NCI-H1436 treated with DMSO at 0.1 percent for 48 hours (cell line): ENCODE results near the gene PTPRN2.
"Not testable (repeated sequence)": the region's sequence is repeated elsewhere in the genome, so short reads cannot be mapped to it uniquely, and the experiment has no call there.

Experiments
- DNase-seq: peaks from one replicate; lab custom pipeline; 2025; lab: John Stamatoyannopoulos, UW

The PTPRN2 gene

DNA sequence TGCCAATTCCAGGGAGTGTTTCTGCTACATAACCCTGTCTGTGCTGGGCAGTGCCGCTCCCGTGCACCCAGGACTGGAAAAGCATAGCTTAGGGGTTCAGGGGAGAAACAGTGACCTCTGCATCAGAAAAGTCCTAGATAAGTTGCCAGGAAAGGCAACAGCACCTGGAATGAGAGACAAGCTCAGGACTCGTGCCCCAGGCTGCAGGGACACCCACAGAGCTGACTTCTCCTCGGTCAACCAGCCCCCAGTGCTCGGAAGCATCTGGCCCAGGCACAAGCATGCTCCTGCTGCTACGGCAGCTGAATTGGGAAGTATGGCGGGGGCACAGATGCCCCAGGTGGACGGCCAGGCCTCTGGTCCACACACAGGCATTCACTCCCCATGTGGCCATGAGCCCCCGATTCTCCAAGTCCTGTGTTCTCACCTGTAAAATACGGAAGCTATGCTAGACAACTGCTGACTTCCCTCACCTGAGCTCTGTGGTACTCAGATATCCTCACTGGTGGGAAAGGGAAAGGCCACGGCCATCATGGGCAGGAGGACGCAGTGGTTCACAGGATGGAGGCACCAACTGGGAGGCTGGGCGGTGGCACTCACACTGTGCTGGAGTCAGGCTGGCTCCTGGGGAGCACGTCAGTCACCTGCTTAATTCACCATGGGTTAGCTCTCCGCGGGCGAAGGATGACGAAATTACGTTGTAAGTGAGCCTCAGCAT is 220.5 kb downstream of the PTPRN2 start:
- no peak for DNase-seq

DNA sequence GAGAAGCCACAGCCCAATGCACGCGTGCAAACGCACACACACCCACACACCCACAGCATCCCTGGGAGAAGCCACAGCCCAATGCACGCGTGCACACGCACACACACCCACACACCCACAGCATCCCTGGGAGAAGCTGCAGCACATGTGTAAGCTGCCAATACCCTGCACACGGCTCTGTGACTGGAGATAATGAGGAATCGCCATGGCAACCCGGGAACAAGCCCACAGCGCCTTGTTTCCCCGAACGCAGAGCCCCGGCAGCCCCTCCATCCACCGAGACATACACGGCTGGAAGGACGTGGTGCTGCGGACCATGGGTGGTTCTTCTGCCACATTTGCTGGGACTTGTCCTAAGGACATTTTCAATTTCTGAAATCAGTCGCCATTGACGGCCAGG is 221.3 kb downstream of the PTPRN2 start:
- DNase-seq: no peak

GRCh38 chr7:158365267-158365666 is 222.4 kb downstream of the PTPRN2 start:
- no peak for DNase-seq

DNA sequence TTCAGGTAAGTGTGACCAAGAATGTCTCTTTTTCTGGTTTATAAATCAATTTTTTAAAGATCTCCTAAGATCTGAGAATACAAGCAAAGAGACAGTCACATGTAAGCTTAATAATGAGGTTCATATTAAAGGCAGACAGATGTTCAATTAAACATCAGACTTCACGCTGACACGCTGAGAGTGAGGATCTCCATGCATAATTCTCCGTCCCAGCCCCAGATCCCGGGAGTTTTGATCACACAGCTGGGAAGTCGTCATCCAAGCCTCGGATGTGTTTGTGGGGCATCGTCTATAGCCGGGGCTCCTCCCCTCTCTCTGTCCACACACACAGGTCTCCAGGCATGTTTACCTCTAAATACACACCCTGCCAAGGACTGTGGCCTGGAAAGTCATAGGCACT is 223.2 kb downstream of the PTPRN2 start:
- no peak for DNase-seq

DNA sequence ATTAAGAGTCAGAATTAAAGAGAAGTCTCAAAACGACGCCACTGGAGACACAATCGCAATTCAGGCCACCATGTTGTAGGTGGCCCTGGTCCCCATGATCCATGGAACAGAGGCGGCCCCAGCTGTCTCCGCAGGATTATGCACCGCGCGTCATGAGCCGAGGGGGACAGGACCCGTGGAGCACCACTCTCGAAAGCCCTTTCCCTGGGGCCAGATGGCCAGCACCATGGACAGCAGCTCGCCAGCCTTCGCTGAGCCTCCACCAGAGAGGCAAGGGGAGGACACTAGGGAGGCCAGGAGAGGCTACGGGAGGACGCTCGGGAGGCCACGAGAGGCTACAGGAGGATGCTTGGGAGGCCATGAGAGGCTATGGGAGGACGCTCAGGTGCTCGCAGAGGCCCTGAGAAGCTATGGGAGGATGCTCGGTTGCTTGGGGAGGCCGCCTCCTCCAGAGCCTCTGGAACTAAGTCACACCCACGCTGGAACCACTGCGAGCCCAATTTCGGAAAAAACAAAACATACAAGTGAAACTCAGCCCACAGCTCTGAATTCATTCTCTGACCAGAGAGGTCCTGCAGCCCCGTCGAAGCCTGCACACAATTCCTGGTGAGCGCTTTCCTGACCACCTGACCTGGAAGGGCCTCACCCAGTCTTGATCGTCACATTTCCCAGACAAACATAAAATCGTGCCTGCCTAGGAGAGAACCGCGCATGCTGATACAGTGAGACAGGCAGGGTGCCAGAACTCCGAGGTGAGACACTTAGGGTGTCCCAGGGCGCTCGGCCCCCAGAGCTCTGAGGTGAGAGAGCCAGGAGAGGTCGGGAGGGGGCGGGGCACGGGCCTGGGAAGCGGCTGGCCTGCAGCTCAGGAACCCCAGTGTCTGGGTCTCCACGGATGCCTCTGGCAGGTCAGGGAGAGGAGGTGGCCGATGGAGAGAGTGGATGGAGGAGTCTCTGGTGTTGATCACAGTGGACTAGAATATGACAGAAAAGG is 224.4 kb downstream of the PTPRN2 start:
- no peak for DNase-seq

DNA sequence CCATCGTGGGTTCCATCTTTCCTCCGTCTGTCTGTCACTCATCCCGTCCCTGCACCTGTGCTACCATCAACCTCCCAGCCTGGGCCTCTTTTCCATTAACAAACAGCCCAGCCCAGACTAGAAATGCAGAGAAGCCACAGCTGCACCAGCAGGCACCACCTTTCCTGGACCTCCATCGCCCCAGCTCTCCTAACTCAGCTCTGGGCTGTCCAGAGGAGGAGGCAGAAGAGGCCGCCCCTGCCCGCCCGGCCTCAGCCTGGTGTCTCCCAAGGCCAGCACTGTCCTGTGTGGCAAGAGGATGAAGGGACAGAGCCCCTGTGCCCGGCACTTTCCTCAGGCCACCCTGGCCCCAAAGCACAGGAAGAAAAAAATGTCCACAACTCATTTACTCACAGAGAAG is 225.6 kb downstream of the PTPRN2 start:
- no peak for DNase-seq

DNA sequence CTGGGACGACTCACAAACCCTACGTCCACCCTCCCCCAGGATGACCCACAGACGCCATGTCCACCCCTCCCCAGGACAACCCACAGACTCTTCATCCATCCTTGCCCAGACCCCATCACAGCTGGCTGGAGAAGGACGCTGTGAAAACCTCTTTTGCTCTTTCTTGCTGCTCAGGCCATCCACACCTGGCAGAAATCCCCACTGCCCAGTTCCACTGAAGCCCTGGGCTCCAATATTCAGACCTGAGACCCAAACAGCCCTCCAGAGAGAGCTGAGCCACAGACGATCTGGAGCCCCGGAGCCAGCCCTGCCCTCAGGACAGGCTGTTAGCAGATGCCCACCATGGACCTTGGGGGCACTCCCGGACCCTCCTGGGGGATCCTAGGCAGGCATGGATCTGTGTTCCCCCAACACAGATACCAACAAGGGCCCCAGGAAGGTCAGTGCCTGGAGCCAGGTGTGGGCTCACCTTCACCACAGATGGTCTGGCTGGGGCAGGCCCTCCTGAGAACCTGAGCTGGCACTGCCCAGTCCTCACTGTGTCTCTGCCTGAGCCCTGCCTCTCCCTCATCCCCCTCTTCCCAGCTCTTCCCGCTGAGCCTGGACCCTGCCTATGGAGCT is 226.2 kb downstream of the PTPRN2 start:
- DNase-seq: no peak

DNA sequence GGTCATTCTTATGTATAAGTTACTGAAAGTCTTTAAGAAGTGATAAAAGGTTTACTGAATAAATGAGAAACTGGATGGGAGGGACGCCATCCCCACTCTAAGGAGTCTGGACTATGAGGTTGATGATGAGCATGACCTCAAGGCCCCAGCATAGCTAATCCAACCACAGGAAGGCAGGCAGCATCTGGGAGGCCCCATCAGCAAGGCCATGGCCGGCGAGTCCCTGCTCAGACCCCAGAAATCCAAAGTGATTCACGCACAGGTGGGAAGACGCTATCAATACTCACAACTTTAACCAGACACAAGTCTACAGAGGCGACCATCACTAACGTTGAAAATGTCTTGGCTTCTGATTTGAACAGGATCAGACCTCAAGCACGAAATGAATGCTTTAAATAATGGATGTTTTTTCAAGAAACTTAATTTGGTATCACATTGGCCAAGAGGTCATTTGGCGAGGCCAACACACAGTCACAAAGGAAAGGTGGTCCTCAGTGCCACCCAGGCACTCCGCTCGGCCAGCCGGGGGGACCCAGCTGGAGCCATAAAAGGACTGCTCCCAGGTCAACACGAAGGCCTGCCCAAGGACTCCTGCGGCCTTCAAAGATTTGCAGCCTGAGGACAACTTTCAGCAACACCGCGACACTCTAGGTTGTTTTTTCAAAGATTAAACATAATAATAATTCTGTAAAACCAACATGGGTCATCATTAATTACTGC is 228.5 kb downstream of the PTPRN2 start:
- no peak for DNase-seq

GRCh38 chr7:158357898-158358821 is 229.5 kb downstream of the PTPRN2 start:
- no peak for DNase-seq

DNA sequence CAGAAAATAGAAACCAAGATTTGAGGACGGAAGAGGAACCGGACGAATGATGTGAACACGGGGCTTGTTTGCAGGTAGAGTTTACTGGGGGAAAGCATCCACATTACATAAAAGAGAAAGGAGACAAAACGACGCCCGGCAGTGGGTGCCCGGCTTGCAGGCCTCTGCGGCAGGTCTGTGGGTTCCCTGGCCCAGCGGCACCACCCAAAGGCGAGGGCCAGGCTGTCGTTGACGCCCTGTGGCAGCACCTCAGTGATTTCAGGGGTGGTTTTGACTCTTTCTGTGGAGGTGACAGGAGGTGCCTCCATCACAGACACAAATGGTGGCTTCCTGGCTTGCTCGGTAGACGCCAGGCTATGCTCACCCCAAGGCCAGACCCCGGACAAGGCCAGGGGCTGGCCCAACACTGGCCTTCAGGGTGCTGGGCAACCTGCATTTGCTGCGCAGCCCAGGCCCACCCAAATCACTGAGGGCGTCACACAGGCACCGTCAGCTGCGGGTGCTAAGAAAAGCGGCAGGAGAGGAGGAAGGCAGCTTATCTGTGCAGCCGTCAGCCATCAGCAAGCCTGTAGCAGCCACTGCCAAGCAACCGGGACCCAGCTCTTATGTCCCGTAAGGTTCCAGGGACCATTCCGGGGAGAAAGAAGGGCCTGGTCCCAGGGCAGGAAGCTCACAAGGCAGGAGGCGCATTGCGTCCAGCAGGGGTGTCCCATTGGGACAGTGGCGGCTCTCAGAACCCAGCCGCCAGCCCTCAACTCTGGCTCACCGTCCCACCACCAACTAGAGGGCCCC is 230.3 kb downstream of the PTPRN2 start:
- DNase-seq: no peak

- DNase-seq: no peak
Measured at GRCh38 chr7:158356454-158356853, 231.2 kb downstream of the PTPRN2 start.

- DNase-seq: no peak
Measured at GRCh38 chr7:158355456-158356065, 232.1 kb downstream of the PTPRN2 start.

GRCh38 chr7:158354861-158355260 is 232.8 kb downstream of the PTPRN2 start:
- no peak for DNase-seq

GRCh38 chr7:158353606-158354570 is 233.7 kb downstream of the PTPRN2 start:
- DNase-seq: no peak

GRCh38 chr7:158351899-158352729 is 235.5 kb downstream of the PTPRN2 start:
- not testable (repeated sequence) for DNase-seq

DNA sequence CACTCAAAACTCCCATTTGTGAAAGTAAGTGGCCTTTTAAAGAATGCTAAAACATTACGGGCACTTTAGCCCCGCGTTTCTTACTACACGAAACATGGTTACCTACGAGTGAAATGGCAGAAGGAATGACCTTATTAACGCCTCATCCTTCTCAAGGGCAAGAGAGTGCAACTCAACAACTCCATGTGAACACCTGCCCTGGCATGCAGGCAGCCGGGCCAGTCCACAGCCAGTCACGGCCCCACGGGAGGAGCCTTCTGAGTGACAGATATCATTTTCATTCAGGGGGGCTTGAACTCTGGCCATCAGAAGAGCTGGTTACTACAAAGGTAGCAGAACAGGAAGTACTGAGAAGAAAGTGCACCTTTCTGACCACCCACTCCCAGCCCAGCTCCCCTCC is 236.1 kb downstream of the PTPRN2 start:
- no peak for DNase-seq

- DNase-seq: no peak
Measured at GRCh38 chr7:158351051-158351450, 236.6 kb downstream of the PTPRN2 start.
